RPMI7951 (cell line): Measurements from ENCODE around the gene STXBP1. TPM values are rescaled to one million over a fixed set of nuclear protein-coding genes. Genes with fewer than 3 reads are reported as not detected.

Experiments
- DNase-seq: peaks from one replicate; pipeline ENCODE4 v3.0.0-alpha.2; 2012; ENCODE audit warnings: low read depth
- total RNA-seq: library from RNA; depleted of rRNA; stranded (reverse); fragments of >200 nt; shearing (Covaris generic); gene quantifications from 2 replicates; pipeline ENCODE4 v1.2.3, GENCODE V29; 2014; rRNA removed

The STXBP1 gene
- total RNA-seq, 1 experiment from 2014 or later, result 12.4 TPM

DNA sequence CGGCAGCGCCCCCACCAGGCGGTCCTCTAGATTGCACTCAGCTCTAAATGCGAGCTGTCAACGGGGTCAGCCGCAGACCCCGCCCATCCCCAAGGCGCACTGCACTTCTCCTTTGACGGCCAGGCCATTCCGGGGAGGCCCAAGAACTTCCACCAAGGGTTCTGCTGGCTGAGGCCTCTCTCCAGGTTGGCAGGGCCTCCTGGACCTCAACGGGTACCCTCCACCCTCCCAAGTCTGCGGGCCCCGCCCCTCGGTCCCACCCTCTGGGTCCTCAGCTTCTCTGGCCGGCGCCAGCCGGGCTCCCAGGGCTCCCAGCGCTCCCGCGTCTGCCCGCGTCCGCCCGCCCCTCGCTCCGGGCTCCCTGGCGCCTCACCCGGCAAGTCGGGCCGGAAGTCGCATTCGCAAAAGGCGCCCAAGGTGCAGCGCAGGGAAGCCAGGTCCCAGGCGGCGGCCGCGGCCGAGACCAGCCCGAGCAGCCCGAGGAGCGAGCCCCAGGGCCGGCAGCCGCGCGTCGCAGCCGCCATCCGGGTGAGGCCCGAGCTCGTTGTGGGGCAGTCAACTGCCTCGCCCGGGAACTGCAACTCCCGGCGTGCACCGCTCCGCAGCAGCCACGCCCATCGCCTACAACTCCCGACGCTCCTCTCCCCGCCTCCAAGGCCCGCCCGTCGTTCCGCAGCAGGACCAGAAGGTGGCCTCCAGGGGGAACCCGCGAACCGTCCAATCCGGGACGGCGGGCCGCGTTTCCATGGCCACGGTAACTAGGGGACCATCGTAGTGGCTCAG lies 122.9 kb downstream of the STXBP1 start, which contains the start of gene TOR2A:
TSS of gene TOR2A (minus strand) at position 548 of the 783 bp plus-strand sequence. CDS start at position 524, 24 bp downstream.
- peak; percentile 91 for DNase-seq

DNA sequence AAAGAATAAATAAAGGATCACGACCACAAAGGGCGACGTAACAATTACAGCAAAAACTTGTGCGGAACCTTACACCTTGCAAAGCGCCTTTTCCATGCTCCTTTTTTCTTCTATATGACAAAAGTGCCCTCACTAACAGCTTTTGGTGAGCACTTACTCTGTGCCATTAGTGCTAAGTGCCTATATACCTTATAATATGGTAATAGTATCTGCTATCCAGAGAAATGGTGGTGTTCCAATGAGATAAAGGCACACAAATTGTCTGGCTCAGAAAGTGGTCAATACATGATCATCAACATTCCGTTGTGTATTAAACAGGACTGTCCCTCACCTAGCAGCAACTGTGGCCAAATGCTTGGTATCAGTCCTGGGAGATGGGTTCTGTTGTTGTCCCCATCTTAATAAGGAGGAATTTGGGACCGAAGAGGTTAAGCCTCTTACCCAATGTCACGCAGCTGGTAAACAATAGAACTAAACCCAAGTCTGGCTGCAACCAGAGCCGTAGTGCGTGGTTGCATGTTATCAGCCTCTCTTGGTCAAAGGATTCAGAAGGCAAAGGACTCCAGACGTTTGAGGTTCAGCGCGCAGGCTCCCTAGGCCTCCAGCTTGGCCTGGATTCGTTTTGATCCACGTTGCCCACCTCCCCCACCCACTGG lies 123.6 kb downstream of the STXBP1 start:
- DNase-seq, result no peak

GRCh38 chr9:127738666-127739065 lies 126.6 kb downstream of the STXBP1 start:
- DNase-seq, result no peak

- DNase-seq, result no peak
Observed at GRCh38 chr9:127739614-127740330, 127.7 kb downstream of the STXBP1 start.

- peak; percentile 73 for DNase-seq
Observed at GRCh38 chr9:127741831-127742434, 129.9 kb downstream of the STXBP1 start.

Other genes starting within 250 kb of the STXBP1 start
- 23.8 and 25.9 TPM in 2 replicates for gene SLC2A8, start 215.1 kb upstream of the STXBP1 start, total RNA-seq
- gene ZNF79, start 187.9 kb upstream of the STXBP1 start, total RNA-seq, result 4.4 and 4.6 TPM in 2 replicates
- 1,607 and 1,832 TPM in 2 replicates for gene RPL12, start 160.9 kb upstream of the STXBP1 start, total RNA-seq
- gene LRSAM1, start 160.8 kb upstream of the STXBP1 start, total RNA-seq, result 6.1 and 7.1 TPM in 2 replicates
- not detected in 2 replicates for gene CFAP157, start 94.7 kb downstream of the STXBP1 start, total RNA-seq
- 15.6 and 27.0 TPM in 2 replicates for gene PTRH1, start 103.4 kb downstream of the STXBP1 start, total RNA-seq
- gene TTC16, start 103.8 kb downstream of the STXBP1 start, total RNA-seq, result not detected in 2 replicates
- 4.8 and 6.6 TPM in 2 replicates for gene TOR2A, start 123.0 kb downstream of the STXBP1 start, total RNA-seq
- 0.12 and 0.29 TPM in 2 replicates for gene SH2D3C, start 166.4 kb downstream of the STXBP1 start, total RNA-seq
- 15.6 and 20.7 TPM in 2 replicates for gene CDK9, start 173.8 kb downstream of the STXBP1 start, total RNA-seq
- gene FPGS, start 190.6 kb downstream of the STXBP1 start, total RNA-seq, result 29.7 and 38.4 TPM in 2 replicates
- 32.1 and 34.8 TPM in 2 replicates for gene ENG, start 242.4 kb downstream of the STXBP1 start, total RNA-seq